CD14-positive monocyte (primary cell): ENCODE results near the gene MERTK. TPM values are rescaled to one million over a fixed set of nuclear protein-coding genes. Genes with fewer than 3 reads are reported as not detected.

Experiments
- DNase-seq, 3 donors: peaks; one replicate each; pipeline ENCODE4 v3.0.0-alpha.2; 2011 to 2022
- H2AFZ ChIP-seq: 2 replicates; pipeline ENCODE4 v1.6.0; 2012; ENCODE audit warnings: mild to moderate bottlenecking, low read depth, low read length, inconsistent platforms; ENCODE audit not compliant: insufficient read depth, poor library complexity, severe bottlenecking
- H3K27ac ChIP-seq, 2 donors: 1 replicate in 1 of 2; 2 replicates in 1 of 2; pipeline ENCODE4 v1.5.1; 2012 to 2013; ENCODE audit warnings: low read length in 2 of 2, control low read depth in 1 of 2, inconsistent platforms in 1 of 2, low read depth in 1 of 2, mild to moderate bottlenecking in 1 of 2
- H3K27me3 ChIP-seq, 2 donors: one replicate each; pipeline versions ENCODE4 v1.6.0 to v1.6.1; 2011 to 2013; ENCODE audit warnings: low read length in 2 of 2; ENCODE audit not compliant: control insufficient read depth in 2 of 2, insufficient read depth in 2 of 2
- H3K36me3 ChIP-seq, 2 donors: replicated peaks in 1 of 2; 1 replicate in 1 of 2; 2 replicates in 1 of 2; pipeline versions ENCODE4 v1.5.1 to v1.6.1; 2012 to 2013; ENCODE audit warnings: low read length in 2 of 2, control low read depth in 1 of 2, inconsistent platforms in 1 of 2, mild to moderate bottlenecking in 1 of 2; ENCODE audit not compliant: insufficient read depth in 2 of 2, control insufficient read depth in 1 of 2
- H3K4me1 ChIP-seq, 2 donors: 1 replicate in 1 of 2; 2 replicates in 1 of 2; pipeline versions ENCODE4 v1.5.1 to v1.6.1; 2012 to 2013; ENCODE audit warnings: low read length in 2 of 2, control low read depth in 1 of 2, inconsistent platforms in 1 of 2, mild to moderate bottlenecking in 1 of 2, moderate library complexity in 1 of 2; ENCODE audit not compliant: insufficient read depth in 2 of 2, control insufficient read depth in 1 of 2
- H3K4me2 ChIP-seq: replicated peaks from 2 replicates; pipeline ENCODE3; 2012; ENCODE audit warnings: low read length, moderate library complexity, mild to moderate bottlenecking; ENCODE audit not compliant: poor library complexity, severe bottlenecking; ENCODE audit errors: extremely low read depth
- H3K4me3 ChIP-seq, 3 experiments: fragments of 200-600 bp in 1 of 3; sonication (generic) in 1 of 3; replicated peaks in 1 of 3; 1 replicate in 2 of 3; 2 replicates in 1 of 3; pipeline ENCODE4 v1.5.1; 2011 to 2013; ENCODE audit warnings: low read length in 3 of 3, mild to moderate bottlenecking in 3 of 3, control low read depth in 2 of 3, low read depth in 2 of 3, inconsistent platforms in 1 of 3, moderate library complexity in 1 of 3
- H3K79me2 ChIP-seq: 2 replicates; pipeline ENCODE4 v1.6.0; 2012; ENCODE audit warnings: mild to moderate bottlenecking, control low read depth, inconsistent platforms, low read length, moderate library complexity; ENCODE audit not compliant: insufficient read depth
- H3K9ac ChIP-seq: 2 replicates; pipeline ENCODE4 v1.6.0; 2017; ENCODE audit warnings: low read length, mild to moderate bottlenecking; ENCODE audit not compliant: insufficient read depth, poor library complexity, severe bottlenecking
- H3K9me3 ChIP-seq, 2 donors: replicated peaks in 1 of 2; 1 replicate in 1 of 2; 2 replicates in 1 of 2; pipeline versions ENCODE4 v1.5.1 to v1.6.1; 2012 to 2013; ENCODE audit warnings: low read length in 2 of 2, control low read depth in 1 of 2; ENCODE audit not compliant: control insufficient read depth in 1 of 2, insufficient read depth in 1 of 2
- H4K20me1 ChIP-seq: 2 replicates; pipeline ENCODE4 v1.6.0; 2012; ENCODE audit warnings: mild to moderate bottlenecking, low read length, control low read depth, moderate library complexity; ENCODE audit not compliant: insufficient read depth
- H3K27ac Mint-ChIP-seq, 7 donors: one replicate each; pipeline ENCODE4 v1.8.0; 2020; ENCODE audit warnings: mild to moderate bottlenecking in 7 of 7, mixed read lengths in 7 of 7, moderate library complexity in 6 of 7, inconsistent platforms in 2 of 7
- H3K27me3 Mint-ChIP-seq, 3 donors: one replicate each; pipeline ENCODE4 v1.8.0; 2021 to 2022; ENCODE audit warnings: low read depth in 3 of 3, mild to moderate bottlenecking in 3 of 3, mixed read lengths in 3 of 3, moderate library complexity in 3 of 3, inconsistent platforms in 1 of 3
- H3K36me3 Mint-ChIP-seq, 2 donors: one replicate each; pipeline ENCODE4 v1.8.0; 2020; ENCODE audit warnings: mixed read lengths in 2 of 2, inconsistent platforms in 1 of 2, mild to moderate bottlenecking in 1 of 2
- H3K4me1 Mint-ChIP-seq: one replicate; pipeline ENCODE4 v1.8.0; 2020; ENCODE audit warnings: mild to moderate bottlenecking, mixed read lengths
- H3K4me3 Mint-ChIP-seq, 2 donors: one replicate each; pipeline ENCODE4 v1.8.0; 2020; ENCODE audit warnings: mild to moderate bottlenecking in 2 of 2, mixed read lengths in 2 of 2, moderate library complexity in 1 of 2
- H3K9me3 Mint-ChIP-seq, 7 donors: one replicate each; pipeline ENCODE4 v1.8.0; 2020 to 2022; ENCODE audit warnings: mixed read lengths in 7 of 7, mild to moderate bottlenecking in 6 of 7, moderate library complexity in 6 of 7, inconsistent platforms in 2 of 7
- CTCF ChIP-seq: fragments of 200-600 bp; IDR thresholded peaks from one replicate; pipeline ENCODE4 v1.8.0; 2022; ENCODE audit warnings: antibody characterized with exemption, mild to moderate bottlenecking
- WGBS: methylation state at CpG from one replicate; pipeline ENCODE4 v1.1.5; 2013; ENCODE audit warnings: missing lambda C conversion rate; ENCODE audit not compliant: insufficient coverage; 5-methylcytosine and 5-hydroxymethylcytosine counted together
- intact Hi-C, 2 donors: fragments of 100-400 bp; cut with micrococcal nuclease; formaldehyde crosslinking; loops; one replicate each; pipeline versions ENCODE4 v1.15.0 to v1.15.1; 2023
- polyA plus RNA-seq, 3 donors: library from polyadenylated mRNA; depleted of rRNA in 1 of 3; unstranded in 2 of 3; stranded (reverse) in 1 of 3; fragments of 300-500 nt in 2 of 3; fragments of >200 nt in 1 of 3; fragmentation: Illumina TruSeq in 2 of 3; gene quantifications; 1 replicate in 2 of 3; 2 replicates in 1 of 3; pipeline ENCODE4 v1.2.3, GENCODE V29; 2012 to 2021

Gene MERTK
- polyA plus RNA-seq, 3 donors = 4.1 to 17.0 (median 4.2) TPM

GRCh38 chr2:111978452-111979170, 80.2 kb downstream of the MERTK start:
- no peaks in the 10 kb centered on the region for H4K20me1 ChIP-seq
- peaks cover 0 to 4% (median 2%) of the 10 kb centered on the region in 3 donors for H3K27me3 Mint-ChIP-seq
- no peak for TF ChIP-seq CTCF
- no peaks in the 10 kb centered on the region for H3K27me3 ChIP-seq
- no peak overlapping the region for H3K4me2 ChIP-seq
- no peak overlapping the region for H2AFZ ChIP-seq
- H3K9me3 Mint-ChIP-seq = peaks cover 11 to 22% (median 21%) of the 10 kb centered on the region in 7 donors
- no peak overlapping the region for H3K9ac ChIP-seq
- H3K79me2 ChIP-seq = no peaks in the 10 kb centered on the region
- H3K36me3 ChIP-seq = peaks cover 0 to 36% of the 10 kb centered on the region in 2 donors
- 100% methylated on average over 5 of the region's 7 CpGs for WGBS
- no peak overlapping the region for H3K27ac Mint-ChIP-seq
- peaks cover 17 to 26% of the 10 kb centered on the region in 2 donors for H3K36me3 Mint-ChIP-seq
- no peak overlapping the region for H3K4me3 ChIP-seq
- H3K4me1 ChIP-seq = no peaks in the 10 kb centered on the region
- DNase-seq = no peak
- H3K27ac ChIP-seq = no peak overlapping the region
- H3K4me1 Mint-ChIP-seq = peaks cover 7% of the 10 kb centered on the region
- intact Hi-C loops = no loop called here
- H3K4me3 Mint-ChIP-seq = no peak overlapping the region
- peaks cover 12 to 13% of the 10 kb centered on the region in 2 donors for H3K9me3 ChIP-seq

DNA sequence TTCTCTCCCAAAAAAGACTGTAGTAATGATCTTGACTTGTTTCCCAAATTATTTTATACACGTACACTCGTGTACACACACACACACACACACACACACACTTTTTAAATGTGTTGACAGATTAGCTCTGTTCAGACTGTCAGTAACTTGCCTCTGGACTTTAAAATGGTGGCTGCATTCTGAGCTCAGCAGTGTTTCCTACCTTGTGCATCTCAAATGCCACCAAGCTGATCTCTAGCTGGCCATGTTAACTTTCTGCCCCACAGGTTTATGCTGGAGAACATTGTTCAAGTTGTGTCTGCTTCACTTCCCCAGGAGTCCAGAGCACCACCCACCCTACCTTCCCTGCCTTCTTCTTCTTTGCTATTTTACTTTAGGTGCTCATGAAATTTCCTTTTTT, 83.3 kb downstream of the MERTK start:
- no peaks in the 10 kb centered on the region for H3K4me1 ChIP-seq
- H3K27me3 Mint-ChIP-seq = peaks cover 0 to 4% (median 2%) of the 10 kb centered on the region in 3 donors
- DNase-seq = no peak
- H3K4me3 ChIP-seq = no peak overlapping the region
- H3K4me3 Mint-ChIP-seq = no peak overlapping the region
- H3K27ac Mint-ChIP-seq = no peak overlapping the region
- H3K27ac ChIP-seq = no peak overlapping the region
- peaks cover 9 to 18% (median 17%) of the 10 kb centered on the region in 7 donors for H3K9me3 Mint-ChIP-seq
- intact Hi-C loops = no loop called here
- H3K9ac ChIP-seq = no peak overlapping the region
- H3K36me3 ChIP-seq = peaks cover 0 to 39% of the 10 kb centered on the region in 2 donors
- H3K27me3 ChIP-seq = no peaks in the 10 kb centered on the region
- H3K36me3 Mint-ChIP-seq = peaks cover 18 to 30% of the 10 kb centered on the region in 2 donors
- H3K9me3 ChIP-seq = peaks cover 4 to 13% of the 10 kb centered on the region in 2 donors
- TF ChIP-seq CTCF = no peak
- no peaks in the 10 kb centered on the region for H3K79me2 ChIP-seq
- no peak overlapping the region for H2AFZ ChIP-seq
- no peaks in the 10 kb centered on the region for H4K20me1 ChIP-seq
- WGBS = 100% methylated on average over 2 of the region's 2 CpGs
- no peak overlapping the region for H3K4me2 ChIP-seq
- H3K4me1 Mint-ChIP-seq = no peaks in the 10 kb centered on the region
